ENCODE results near the gene KIF15.

GRCh38 chr3:44867421-44868111, 106.0 kb downstream of the KIF15 start:
- no peak for TF ChIP-seq POLR2A (IDR thresholded peaks at IDR 0.05)
- no peak for TF ChIP-seq CTCF (IDR thresholded peaks at IDR 0.05)

Measured in thyroid gland (tissue), 4 donors.